ENCODE data around the gene FNDC3B. TPM values are rescaled to one million over a fixed set of nuclear protein-coding genes. Genes with fewer than 3 reads are reported as not detected.

The FNDC3B gene
- total and polyA plus RNA-seq, 2 of the 8 experiments (the other 6 are each of a cell fraction or from before 2014, with no cell fraction given): 14.1 to 44.4 TPM

DNA sequence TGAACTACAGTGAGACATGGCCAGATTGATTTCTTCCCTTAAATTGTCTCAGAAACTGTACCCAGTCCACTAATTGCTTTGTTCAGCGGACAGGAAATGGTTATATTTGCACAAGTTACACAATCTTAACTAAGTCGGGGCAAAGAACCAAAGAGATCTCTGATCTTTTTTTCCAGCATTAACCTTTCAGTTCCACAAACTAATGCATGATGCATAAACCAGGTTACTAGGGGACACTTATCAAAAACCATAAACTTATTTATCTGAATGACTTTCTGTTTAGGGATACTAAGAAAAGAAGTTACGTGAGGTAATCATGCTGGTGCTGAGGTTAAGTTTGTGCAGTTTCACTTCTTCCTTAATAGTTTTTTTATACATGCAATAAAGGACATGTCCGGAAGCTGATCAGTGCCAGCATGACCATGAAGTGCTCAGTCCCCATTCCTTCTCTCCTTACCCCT is 22.4 kb downstream of the FNDC3B start (continued):
- TF ChIP-seq RAD21 (IDR thresholded peaks at IDR 0.05 in 1 of 2, conservative IDR thresholded peaks at IDR 0.05 in 1 of 2; ENCODE audit: low read depth in 2 of 2, low read length in 2 of 2) (no peak), ASH2L (IDR thresholded peaks at IDR 0.05; ENCODE audit: low read length) (no peak), FOSL1 (IDR thresholded peaks at IDR 0.05; ENCODE audit: insufficient read depth, low read depth, low read length) (no peak), SP4 (IDR thresholded peaks at IDR 0.05; ENCODE audit: low read length) (no peak)
